Heart right ventricle (tissue), 16 donors: ENCODE results near the gene SRPK3. TPM values are rescaled to one million over a fixed set of nuclear protein-coding genes. Genes with fewer than 3 reads are reported as not detected.

ENCODE experiments used
- ATAC-seq, 8 donors: fragments of 200-7000 bp; cut with Tn5 transposase; one replicate each; pipeline ENCODE4 v1.9.1; 2020; ENCODE audit warnings: mild to moderate bottlenecking in 8 of 8, moderate library complexity in 8 of 8, moderate number of reproducible peaks in 1 of 8
- DNase-seq, 2 donors: peaks; one replicate each; pipeline ENCODE4 v3.0.0-alpha.2; 2020
- H3K27ac ChIP-seq, 10 donors: fragments of 200-600 bp; sonication (generic) in 2 of 10; one replicate each; pipeline versions ENCODE4 v1.5.0 to v1.8.0; 2020 to 2022; ENCODE audit warnings: mild to moderate bottlenecking in 3 of 10
- H3K27me3 ChIP-seq, 7 donors: fragments of 200-600 bp; one replicate each; pipeline ENCODE4 v1.8.0; 2021 to 2022; ENCODE audit warnings: mild to moderate bottlenecking in 2 of 7
- H3K36me3 ChIP-seq, 9 donors: fragments of 200-600 bp; sonication (generic) in 1 of 9; one replicate each; pipeline versions ENCODE4 v1.5.0 to v1.8.0; 2020 to 2022; ENCODE audit warnings: mild to moderate bottlenecking in 2 of 9
- H3K4me1 ChIP-seq, 9 donors: fragments of 200-600 bp; sonication (generic) in 1 of 9; one replicate each; pipeline versions ENCODE4 v1.5.0 to v1.8.0; 2020 to 2022; ENCODE audit warnings: mild to moderate bottlenecking in 4 of 9
- H3K4me3 ChIP-seq, 10 donors: fragments of 200-600 bp; sonication (generic) in 2 of 10; one replicate each; pipeline versions ENCODE4 v1.5.0 to v1.8.0; 2020 to 2022; ENCODE audit warnings: mild to moderate bottlenecking in 7 of 10, moderate library complexity in 2 of 10
- H3K9me3 ChIP-seq, 11 donors: fragments of 200-600 bp in 10 of 11; sonication (generic) in 2 of 11; one replicate each; pipeline versions ENCODE4 v1.5.0 to v1.8.0; 2013 to 2022; ENCODE audit warnings: mild to moderate bottlenecking in 2 of 11, control low read depth in 1 of 11, moderate library complexity in 1 of 11
- CTCF ChIP-seq, 9 donors: fragments of 200-600 bp; sonication (generic) in 2 of 9; IDR thresholded peaks; one replicate each; pipeline versions ENCODE4 v1.5.0 to v1.8.0; 2021 to 2022; ENCODE audit warnings: antibody characterized with exemption in 9 of 9, mild to moderate bottlenecking in 5 of 9, moderate library complexity in 1 of 9
- WGBS, 2 donors: extraction: QIAGEN DNeasy Blood & Tissue Kit; methylation state at CpG; one replicate each; pipeline ENCODE4 v1.1.7; 2013; ENCODE audit warnings: inconsistent platforms in 1 of 2; 5-methylcytosine and 5-hydroxymethylcytosine counted together
- intact Hi-C, 10 donors: fragments of 100-400 bp; cut with DNase I; formaldehyde crosslinking; loops; one replicate each; pipeline versions ENCODE4 v1.11.1 to v1.14.2; 2022
- polyA plus RNA-seq, 2 donors: library from polyadenylated mRNA; stranded (reverse); fragments of 200-250 nt; gene quantifications; one replicate each; pipeline ENCODE4 v1.2.3, GENCODE V29; 2013
- total RNA-seq, 10 donors: library from RNA; stranded (reverse); fragmentation: NEBNext Ultra II Directional in 3 of 10; extraction: Animal tissue kit (Norgen Biotek cat#: 25700) in 3 of 10; gene quantifications; one replicate each; pipeline versions ENCODE4 v1.2.1 to v1.2.4, GENCODE V29; 2021 to 2023
- donor health status: Arrhythmogenic right ventricular cardiomyopathy.
- donor health status: ischemic (EF 13 %, LVEDD 7.1; RV severe dilation, severe dysfunction).
- donor health status: healthy with polysubstance abuse.
- donor health status: DM: no; HTN: yes; CAD: no.
- donor health status: DM: no; HTN: no; CAD: no.
- donor health status: ischemic (EF 25% LVEDD 6.9; RV normal size, moderate dysfunction).
- donor health status: ischemic (EF 25% LVEDD 5.7; RV mildly dilated, moderate dysfunction).
- donor health status: healthy.
- donor health status: DM: yes; HTN: yes; CAD: no.
- donor health status: Ischemic cardiomyopathy.
- donor health status: ischemic (EF 35%, LVEDD 5.7; RV mildly dilated, moderate dysfunction).
- donor health status: nonischemic (EF 11% LVEDD 7.7; RV severe dilation, severe dysfunction).
- donor health status: DM: yes; HTN: yes; CAD: no.
- donor health status: PGD.
- donor health status: ischemic (EF 29% LVEDD 5.4; RV normal size, mild dysfunction).
- donor health status: nonischemic (EF 23%, LVEDD 6.1; RV moderate dilation, normal function).

The SRPK3 gene
- total and polyA plus RNA-seq, 12 donors, result 9.9 to 52.7 (median 44.8) TPM

GRCh38 chrX:153732401-153732800 lies 48.4 kb upstream of the SRPK3 start:
- Histone ChIP-seq H3K4me3 (no peak overlapping the region), H3K4me1 (peaks cover 0 to 24% (median 8%) of the 10 kb centered on the region in 9 donors), H3K9me3 (peaks cover 0 to 8% (median 0%) of the 10 kb centered on the region in 11 donors), H3K36me3 (peaks cover 0 to 43% (median 0%) of the 10 kb centered on the region in 9 donors), H3K27me3 (no peaks in the 10 kb centered on the region), H3K27ac (no peak overlapping the region)
- ATAC-seq (no peak), DNase-seq (no peak)
- no peak for TF ChIP-seq CTCF (IDR thresholded peaks at IDR 0.05)
- WGBS, 2 donors, result 92 to 94% methylated on average over 12 to 14 of the region's 14 CpGs
- intact Hi-C loops, result no loop called here

GRCh38 chrX:153733651-153734240 lies 47.1 kb upstream of the SRPK3 start:
- no peak for ATAC-seq
- 85 to 93% methylated on average over 5 to 15 of the region's 15 CpGs for whole genome bisulfite sequencing, 2 donors

GRCh38 chrX:153734871-153735270 lies 46.0 kb upstream of the SRPK3 start:
- no peak overlapping the region for H3K4me3 ChIP-seq
- peaks cover 0 to 35% (median 0%) of the 10 kb centered on the region in 9 donors for H3K36me3 ChIP-seq
- WGBS, 2 donors, result 99 to 100% methylated on average over 2 of the region's 2 CpGs
- DNase-seq (no peak), ATAC-seq (no peak)
- peaks cover 0 to 8% (median 0%) of the 10 kb centered on the region in 11 donors for H3K9me3 ChIP-seq
- TF ChIP-seq CTCF (IDR thresholded peaks at IDR 0.05), result no peak
- no peak overlapping the region for H3K27ac ChIP-seq
- H3K27me3 ChIP-seq, result no peaks in the 10 kb centered on the region
- H3K4me1 ChIP-seq, result peaks cover 0 to 14% (median 0%) of the 10 kb centered on the region in 9 donors
- intact Hi-C loops, result no loop called here

More at GRCh38 chrX:153733651-153734240, 47.1 kb upstream of the SRPK3 start:
- intact Hi-C loops, result no loop called here
- no peak overlapping the region for H3K4me3 ChIP-seq
- no peak overlapping the region for H3K27ac ChIP-seq
- TF ChIP-seq CTCF (IDR thresholded peaks at IDR 0.05), result no peak
- peaks cover 0 to 8% (median 0%) of the 10 kb centered on the region in 11 donors for H3K9me3 ChIP-seq
- peaks cover 0 to 43% (median 0%) of the 10 kb centered on the region in 9 donors for H3K36me3 ChIP-seq
- peaks cover 0 to 14% (median 0%) of the 10 kb centered on the region in 9 donors for H3K4me1 ChIP-seq
- DNase-seq, result no peak
- no peaks in the 10 kb centered on the region for H3K27me3 ChIP-seq

GRCh38 chrX:153735274-153735673 lies 45.6 kb upstream of the SRPK3 start:
- Histone ChIP-seq H3K4me3 (no peak overlapping the region), H3K9me3 (peaks cover 0 to 8% (median 0%) of the 10 kb centered on the region in 11 donors), H3K36me3 (peaks cover 0 to 31% (median 0%) of the 10 kb centered on the region in 9 donors), H3K27ac (no peak overlapping the region), H3K27me3 (no peaks in the 10 kb centered on the region), H3K4me1 (peaks cover 0 to 14% (median 0%) of the 10 kb centered on the region in 9 donors)
- ATAC-seq (no peak), DNase-seq (no peak)
- no peak for TF ChIP-seq CTCF (IDR thresholded peaks at IDR 0.05)
- 82% methylated on average over 9 of the region's 9 CpGs for WGBS, 2 donors
- intact Hi-C loops, result no loop called here
